HL-60/S4 treated with phorbol 12-myristate 13-acetate at 8.2 ng/mL for 4 days and 3 days (cell line): ENCODE measurements around the gene FSTL4.
"Not testable (repeated sequence)": the region's sequence is repeated elsewhere in the genome, so short reads cannot be mapped to it uniquely, and the experiment has no call there.

Experiments used
- in situ Hi-C: fragments of 300-500 bp; cut with MboI; formaldehyde crosslinking; loops from 2 replicates; pipeline ENCODE4 v1.15.0; 2022; ENCODE audit warnings: low sequenced_read_pairs

The FSTL4 gene

GRCh38 chr5:133460172-133460758 is 152.1 kb downstream of the FSTL4 start:
- in situ Hi-C loops: loop anchor here (25.0 kb wide), 1 partner anchor 348 kb away; no protein-coding TSS in a partner anchor

- in situ Hi-C loops: loop anchor here (25.0 kb wide), 1 partner anchor 347 kb away; no protein-coding TSS in a partner anchor
These were observed 152.7 kb downstream of the FSTL4 start for GRCh38 chr5:133459474-133460160.

GRCh38 chr5:133458435-133458834 is 153.9 kb downstream of the FSTL4 start:
- in situ Hi-C loops: loop anchor here (25.0 kb wide), 1 partner anchor 346 kb away; no protein-coding TSS in a partner anchor

GRCh38 chr5:133457439-133458355 is 154.6 kb downstream of the FSTL4 start:
- in situ Hi-C loops: loop anchor here (25.0 kb wide), 1 partner anchor 345 kb away; no protein-coding TSS in a partner anchor

GRCh38 chr5:133456933-133457402 is 155.4 kb downstream of the FSTL4 start:
- in situ Hi-C loops: loop anchor here (25.0 kb wide), 1 partner anchor 345 kb away; no protein-coding TSS in a partner anchor

GRCh38 chr5:133455676-133456075 is 156.7 kb downstream of the FSTL4 start:
- in situ Hi-C loops: loop anchor here (25.0 kb wide), 1 partner anchor 343 kb away; no protein-coding TSS in a partner anchor

- in situ Hi-C loops: loop anchor here (25.0 kb wide), 1 partner anchor 342 kb away; no protein-coding TSS in a partner anchor
These were observed 157.9 kb downstream of the FSTL4 start for GRCh38 chr5:133454442-133454841.

- in situ Hi-C loops: loop anchor here (25.0 kb wide), 1 partner anchor 342 kb away; no protein-coding TSS in a partner anchor
These were observed 158.5 kb downstream of the FSTL4 start for GRCh38 chr5:133453831-133454230.

GRCh38 chr5:133453084-133453780 is 159.1 kb downstream of the FSTL4 start:
- in situ Hi-C loops: loop anchor here (25.0 kb wide), 1 partner anchor 341 kb away; no protein-coding TSS in a partner anchor

GRCh38 chr5:133451926-133452325 is 160.4 kb downstream of the FSTL4 start:
- in situ Hi-C loops: loop anchor here (25.0 kb wide), 1 partner anchor 340 kb away; no protein-coding TSS in a partner anchor

GRCh38 chr5:133450286-133450685 is 162.1 kb downstream of the FSTL4 start:
- in situ Hi-C loops: loop anchor here (25.0 kb wide), 1 partner anchor 338 kb away; no protein-coding TSS in a partner anchor

- in situ Hi-C loops: no loop called here
These were observed 163.2 kb downstream of the FSTL4 start for GRCh38 chr5:133449181-133449580.

GRCh38 chr5:133446440-133446839 is 165.9 kb downstream of the FSTL4 start:
- in situ Hi-C loops: no loop called here

- in situ Hi-C loops: no loop called here
These were observed 166.6 kb downstream of the FSTL4 start for GRCh38 chr5:133445744-133446143.

GRCh38 chr5:133445204-133445603 is 167.1 kb downstream of the FSTL4 start:
- in situ Hi-C loops: not testable (repeated sequence)

GRCh38 chr5:133444711-133445110 is 167.6 kb downstream of the FSTL4 start:
- in situ Hi-C loops: no loop called here

GRCh38 chr5:133441166-133441815 is 171.1 kb downstream of the FSTL4 start:
- in situ Hi-C loops: no loop called here

GRCh38 chr5:133440467-133441115 is 171.8 kb downstream of the FSTL4 start:
- in situ Hi-C loops: no loop called here

GRCh38 chr5:133439859-133440258 is 172.5 kb downstream of the FSTL4 start:
- in situ Hi-C loops: no loop called here
